Liver (tissue), 9 donors: ENCODE data around the gene LRP1-AS. TPM values are rescaled to one million over a fixed set of nuclear protein-coding genes. Genes with fewer than 3 reads are reported as not detected.

Experiments used
- DNase-seq: peaks from one replicate; pipeline ENCODE4 v3.0.0-alpha.2; 2017; ENCODE audit warnings: low spot score
- H3K27ac ChIP-seq, 2 donors: one replicate each; pipeline ENCODE4 v1.7.0; 2013; ENCODE audit warnings: inconsistent platforms in 2 of 2, low read length in 2 of 2, control low read depth in 1 of 2, low read depth in 1 of 2, mild to moderate bottlenecking in 1 of 2
- H3K27me3 ChIP-seq, 4 donors: one replicate each; pipeline versions ENCODE4 v1.6.1 to v1.7.0; 2013; ENCODE audit warnings: low read length in 3 of 4, inconsistent platforms in 1 of 4, mild to moderate bottlenecking in 1 of 4, moderate library complexity in 1 of 4; ENCODE audit not compliant: control insufficient read depth in 4 of 4, insufficient read depth in 4 of 4
- H3K36me3 ChIP-seq, 4 donors: one replicate each; pipeline versions ENCODE4 v1.6.1 to v1.7.0; 2013; ENCODE audit warnings: low read length in 3 of 4, mild to moderate bottlenecking in 3 of 4, low read depth in 1 of 4, moderate library complexity in 1 of 4; ENCODE audit not compliant: control insufficient read depth in 4 of 4, insufficient read depth in 3 of 4
- H3K4me1 ChIP-seq, 4 donors: one replicate each; pipeline versions ENCODE4 v1.6.1 to v1.7.0; 2013; ENCODE audit warnings: low read length in 3 of 4, mild to moderate bottlenecking in 3 of 4, moderate library complexity in 1 of 4; ENCODE audit not compliant: control insufficient read depth in 4 of 4, insufficient read depth in 4 of 4
- H3K4me3 ChIP-seq, 3 donors: one replicate each; pipeline versions ENCODE4 v1.6.1 to v1.7.0; 2013; ENCODE audit warnings: low read length in 3 of 3, control low read depth in 1 of 3, low read depth in 1 of 3, mild to moderate bottlenecking in 1 of 3
- H3K9ac ChIP-seq, 2 donors: one replicate each; pipeline ENCODE4 v1.7.0; 2013; ENCODE audit warnings: low read length in 2 of 2, mild to moderate bottlenecking in 2 of 2, moderate library complexity in 2 of 2, control low read depth in 1 of 2, low read depth in 1 of 2
- H3K9me3 ChIP-seq, 4 donors: one replicate each; pipeline versions ENCODE4 v1.6.1 to v1.7.0; 2013; ENCODE audit warnings: low read length in 3 of 4; ENCODE audit not compliant: control insufficient read depth in 4 of 4
- EGR1 ChIP-seq, 2 donors: IDR thresholded peaks; 2 replicates each; pipeline ENCODE4 v1.6.1; 2016 to 2018; ENCODE audit warnings: antibody characterized with exemption in 2 of 2, low read depth in 2 of 2
- FOXA1 ChIP-seq: IDR thresholded peaks from 2 replicates; pipeline ENCODE4 v1.6.1; 2016; ENCODE audit warnings: antibody characterized with exemption
- GABPA ChIP-seq, 2 donors: IDR thresholded peaks in 1 of 2; conservative IDR thresholded peaks in 1 of 2; 2 replicates each; pipeline ENCODE4 v1.6.1; 2016; ENCODE audit warnings: antibody characterized with exemption in 2 of 2, mild to moderate bottlenecking in 1 of 2, moderate library complexity in 1 of 2
- HNF4A ChIP-seq, 2 donors: conservative IDR thresholded peaks; 2 replicates each; pipeline ENCODE4 v1.6.1; 2016; ENCODE audit warnings: antibody characterized with exemption in 2 of 2, mild to moderate bottlenecking in 2 of 2
- HNF4G ChIP-seq: IDR thresholded peaks from 2 replicates; pipeline ENCODE4 v1.6.1; 2016; ENCODE audit warnings: antibody characterized with exemption
- JUND ChIP-seq, 2 donors: IDR thresholded peaks; 2 replicates each; pipeline ENCODE4 v1.6.1; 2016; ENCODE audit warnings: antibody characterized with exemption in 2 of 2
- NR2F2 ChIP-seq: IDR thresholded peaks from 2 replicates; pipeline ENCODE4 v1.6.1; 2016; ENCODE audit warnings: antibody characterized with exemption
- RAD21 ChIP-seq, 2 donors: IDR thresholded peaks; 2 replicates each; pipeline ENCODE4 v1.6.1; 2016; ENCODE audit warnings: antibody characterized with exemption in 2 of 2, mild to moderate bottlenecking in 2 of 2
- RXRA ChIP-seq, 2 donors: IDR thresholded peaks; 2 replicates each; pipeline ENCODE4 v1.6.1; 2017 to 2018; ENCODE audit warnings: antibody characterized with exemption in 2 of 2, mild to moderate bottlenecking in 1 of 2
- SP1 ChIP-seq: IDR thresholded peaks from 2 replicates; pipeline ENCODE4 v1.6.1; 2018; ENCODE audit warnings: antibody characterized with exemption, mild to moderate bottlenecking
- TAF1 ChIP-seq: conservative IDR thresholded peaks from 2 replicates; pipeline ENCODE4 v1.6.1; 2016; ENCODE audit warnings: antibody characterized with exemption, mild to moderate bottlenecking
- YY1 ChIP-seq: IDR thresholded peaks from 2 replicates; pipeline ENCODE4 v1.6.1; 2016; ENCODE audit warnings: antibody characterized with exemption, mild to moderate bottlenecking
- WGBS: extraction: QIAGEN DNeasy Blood & Tissue Kit; methylation state at CpG from one replicate; pipeline ENCODE4 v1.1.7; 2013; 5-methylcytosine and 5-hydroxymethylcytosine counted together
- polyA plus RNA-seq, 2 donors: library from polyadenylated mRNA; stranded (reverse) in 1 of 2; unstranded in 1 of 2; fragments of 200-250 nt in 1 of 2; fragments of >200 nt in 1 of 2; fragmentation: Nextera tagmentation in 1 of 2; extraction: Ambion mirVana in 1 of 2; gene quantifications; one replicate each; pipeline versions ENCODE4 v1.2.1 to v1.2.3, GENCODE V29; 2013 to 2015
- total RNA-seq, 2 donors: library from RNA; depleted of rRNA; stranded (reverse); fragments of >200 nt; gene quantifications; one replicate each; pipeline ENCODE4 v1.2.3, GENCODE V29; 2014
- TF ChIP-seq, protein P1 (sequence below): fragments of 150-350 bp; IDR thresholded peaks from 2 replicates; pipeline ENCODE4 v1.5.1; 2017; ENCODE audit warnings: improper control_type of control experiment, low read depth, low read length; ENCODE audit not compliant: missing input control
- TF ChIP-seq, protein P2 (sequence below): IDR thresholded peaks from 2 replicates; pipeline ENCODE4 v1.6.1; 2016; ENCODE audit warnings: antibody characterized with exemption
- TF ChIP-seq, protein P3 (sequence below): IDR thresholded peaks from 2 replicates; pipeline ENCODE4 v1.6.1; 2016; ENCODE audit warnings: antibody characterized with exemption
- TF ChIP-seq, protein P4 (sequence below): IDR thresholded peaks from 2 replicates; pipeline ENCODE4 v1.6.1; 2016; ENCODE audit warnings: antibody characterized with exemption
- TF ChIP-seq, protein P5 (sequence below): IDR thresholded peaks from 2 replicates; pipeline ENCODE4 v1.6.1; 2016; ENCODE audit warnings: antibody characterized with exemption, mild to moderate bottlenecking
- donor health status: healthy.
- donor health status: healthy.
- donor health status: healthy.
- donor health status: healthy.
- donor health status: healthy.

Gene LRP1-AS
- total and polyA plus RNA-seq, 4 donors: not detected

DNA sequence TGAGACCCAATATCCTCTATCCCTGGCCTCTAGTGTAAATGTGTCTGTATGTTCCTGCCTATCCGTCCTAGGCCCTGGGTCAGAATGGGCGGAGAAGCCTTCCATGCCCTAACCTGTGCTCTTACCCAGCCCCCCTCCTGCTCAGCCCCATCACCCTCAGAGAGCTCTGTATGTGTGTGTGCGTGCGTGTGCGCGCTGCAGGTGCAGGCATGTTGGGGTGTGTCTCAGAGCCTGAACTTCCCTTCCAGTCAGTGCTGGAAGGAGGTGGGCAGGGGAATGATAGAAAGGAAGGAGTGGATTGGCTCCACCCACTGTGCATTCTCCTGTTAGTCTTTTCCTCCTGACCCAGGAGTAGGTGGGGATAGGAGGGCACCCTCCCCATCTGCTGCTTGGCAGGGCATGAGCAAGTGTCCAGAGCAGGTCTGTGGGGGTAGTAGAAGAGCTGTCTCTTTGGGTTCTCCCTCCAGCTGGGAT is 51.3 kb downstream of the LRP1-AS start:
- 86% methylated on average over 6 of the region's 6 CpGs for WGBS
- no peak overlapping the region for H3K27ac ChIP-seq

DNA sequence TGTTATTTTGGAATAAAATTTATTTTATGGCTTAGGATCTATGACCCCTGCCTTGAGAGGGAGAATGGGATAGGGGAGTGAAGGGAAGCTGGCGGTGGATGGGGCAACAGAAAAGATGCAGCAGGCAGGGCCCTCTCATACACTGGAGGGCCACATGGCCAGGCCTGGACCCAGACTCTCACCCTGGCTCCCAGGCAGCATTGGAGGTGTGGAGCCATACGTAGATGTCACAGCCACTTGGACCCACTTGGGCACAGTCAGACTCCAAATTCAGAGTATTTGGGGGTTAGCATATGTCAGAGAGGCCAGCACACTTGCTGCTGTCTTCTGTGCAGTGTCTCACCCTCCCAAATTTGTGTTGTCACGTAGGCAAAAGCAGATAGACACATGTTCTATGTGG is 52.0 kb downstream of the LRP1-AS start:
- TF ChIP-seq FOXA1: no peak
- no peak for TF ChIP-seq HNF4A (conservative IDR thresholded peaks at IDR 0.05)
- TF ChIP-seq EGR1 (IDR thresholded peaks at IDR 0.05; ENCODE audit: low read depth in 2 of 2): no peak
- TF ChIP-seq JUND (IDR thresholded peaks at IDR 0.05): no peak
- TF ChIP-seq SP1: no peak
- TF ChIP-seq, protein P1, sequence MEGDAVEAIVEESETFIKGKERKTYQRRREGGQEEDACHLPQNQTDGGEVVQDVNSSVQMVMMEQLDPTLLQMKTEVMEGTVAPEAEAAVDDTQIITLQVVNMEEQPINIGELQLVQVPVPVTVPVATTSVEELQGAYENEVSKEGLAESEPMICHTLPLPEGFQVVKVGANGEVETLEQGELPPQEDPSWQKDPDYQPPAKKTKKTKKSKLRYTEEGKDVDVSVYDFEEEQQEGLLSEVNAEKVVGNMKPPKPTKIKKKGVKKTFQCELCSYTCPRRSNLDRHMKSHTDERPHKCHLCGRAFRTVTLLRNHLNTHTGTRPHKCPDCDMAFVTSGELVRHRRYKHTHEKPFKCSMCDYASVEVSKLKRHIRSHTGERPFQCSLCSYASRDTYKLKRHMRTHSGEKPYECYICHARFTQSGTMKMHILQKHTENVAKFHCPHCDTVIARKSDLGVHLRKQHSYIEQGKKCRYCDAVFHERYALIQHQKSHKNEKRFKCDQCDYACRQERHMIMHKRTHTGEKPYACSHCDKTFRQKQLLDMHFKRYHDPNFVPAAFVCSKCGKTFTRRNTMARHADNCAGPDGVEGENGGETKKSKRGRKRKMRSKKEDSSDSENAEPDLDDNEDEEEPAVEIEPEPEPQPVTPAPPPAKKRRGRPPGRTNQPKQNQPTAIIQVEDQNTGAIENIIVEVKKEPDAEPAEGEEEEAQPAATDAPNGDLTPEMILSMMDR: no peak
- no peak for TF ChIP-seq GABPA (IDR thresholded peaks at IDR 0.05 in 1 of 2, conservative IDR thresholded peaks at IDR 0.05 in 1 of 2)
- no peak for TF ChIP-seq HNF4G
- no peak for TF ChIP-seq YY1
- no peak for TF ChIP-seq RAD21 (IDR thresholded peaks at IDR 0.05)
- TF ChIP-seq TAF1: no peak
- TF ChIP-seq, protein P2, sequence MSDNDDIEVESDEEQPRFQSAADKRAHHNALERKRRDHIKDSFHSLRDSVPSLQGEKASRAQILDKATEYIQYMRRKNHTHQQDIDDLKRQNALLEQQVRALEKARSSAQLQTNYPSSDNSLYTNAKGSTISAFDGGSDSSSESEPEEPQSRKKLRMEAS: no peak
- no peak for TF ChIP-seq NR2F2
- TF ChIP-seq, protein P3, sequence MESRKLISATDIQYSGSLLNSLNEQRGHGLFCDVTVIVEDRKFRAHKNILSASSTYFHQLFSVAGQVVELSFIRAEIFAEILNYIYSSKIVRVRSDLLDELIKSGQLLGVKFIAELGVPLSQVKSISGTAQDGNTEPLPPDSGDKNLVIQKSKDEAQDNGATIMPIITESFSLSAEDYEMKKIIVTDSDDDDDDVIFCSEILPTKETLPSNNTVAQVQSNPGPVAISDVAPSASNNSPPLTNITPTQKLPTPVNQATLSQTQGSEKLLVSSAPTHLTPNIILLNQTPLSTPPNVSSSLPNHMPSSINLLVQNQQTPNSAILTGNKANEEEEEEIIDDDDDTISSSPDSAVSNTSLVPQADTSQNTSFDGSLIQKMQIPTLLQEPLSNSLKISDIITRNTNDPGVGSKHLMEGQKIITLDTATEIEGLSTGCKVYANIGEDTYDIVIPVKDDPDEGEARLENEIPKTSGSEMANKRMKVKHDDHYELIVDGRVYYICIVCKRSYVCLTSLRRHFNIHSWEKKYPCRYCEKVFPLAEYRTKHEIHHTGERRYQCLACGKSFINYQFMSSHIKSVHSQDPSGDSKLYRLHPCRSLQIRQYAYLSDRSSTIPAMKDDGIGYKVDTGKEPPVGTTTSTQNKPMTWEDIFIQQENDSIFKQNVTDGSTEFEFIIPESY: no peak
- TF ChIP-seq, protein P4, sequence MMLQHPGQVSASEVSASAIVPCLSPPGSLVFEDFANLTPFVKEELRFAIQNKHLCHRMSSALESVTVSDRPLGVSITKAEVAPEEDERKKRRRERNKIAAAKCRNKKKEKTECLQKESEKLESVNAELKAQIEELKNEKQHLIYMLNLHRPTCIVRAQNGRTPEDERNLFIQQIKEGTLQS: no peak
- peaks cover 6 to 39% (median 18%) of the 10 kb centered on the region in 4 donors for H3K4me1 ChIP-seq
- H3K27ac ChIP-seq: no peak overlapping the region
- no peak overlapping the region for H3K4me3 ChIP-seq
- no peak overlapping the region for H3K9ac ChIP-seq
- no peaks in the 10 kb centered on the region for H3K27me3 ChIP-seq
- peaks cover 13 to 68% (median 48%) of the 10 kb centered on the region in 4 donors for H3K36me3 ChIP-seq
- DNase-seq: no peak
- no peaks in the 10 kb centered on the region for H3K9me3 ChIP-seq
- WGBS: 95% methylated on average over 3 of the region's 3 CpGs

More for the DNA sequence above, 51.3 kb downstream of the LRP1-AS start:
- no peaks in the 10 kb centered on the region for H3K27me3 ChIP-seq
- no peak overlapping the region for H3K9ac ChIP-seq
- H3K9me3 ChIP-seq: no peaks in the 10 kb centered on the region
- TF ChIP-seq RAD21 (IDR thresholded peaks at IDR 0.05): no peak
- TF ChIP-seq YY1: no peak
- TF ChIP-seq, protein P2: no peak
- TF ChIP-seq, protein P5, sequence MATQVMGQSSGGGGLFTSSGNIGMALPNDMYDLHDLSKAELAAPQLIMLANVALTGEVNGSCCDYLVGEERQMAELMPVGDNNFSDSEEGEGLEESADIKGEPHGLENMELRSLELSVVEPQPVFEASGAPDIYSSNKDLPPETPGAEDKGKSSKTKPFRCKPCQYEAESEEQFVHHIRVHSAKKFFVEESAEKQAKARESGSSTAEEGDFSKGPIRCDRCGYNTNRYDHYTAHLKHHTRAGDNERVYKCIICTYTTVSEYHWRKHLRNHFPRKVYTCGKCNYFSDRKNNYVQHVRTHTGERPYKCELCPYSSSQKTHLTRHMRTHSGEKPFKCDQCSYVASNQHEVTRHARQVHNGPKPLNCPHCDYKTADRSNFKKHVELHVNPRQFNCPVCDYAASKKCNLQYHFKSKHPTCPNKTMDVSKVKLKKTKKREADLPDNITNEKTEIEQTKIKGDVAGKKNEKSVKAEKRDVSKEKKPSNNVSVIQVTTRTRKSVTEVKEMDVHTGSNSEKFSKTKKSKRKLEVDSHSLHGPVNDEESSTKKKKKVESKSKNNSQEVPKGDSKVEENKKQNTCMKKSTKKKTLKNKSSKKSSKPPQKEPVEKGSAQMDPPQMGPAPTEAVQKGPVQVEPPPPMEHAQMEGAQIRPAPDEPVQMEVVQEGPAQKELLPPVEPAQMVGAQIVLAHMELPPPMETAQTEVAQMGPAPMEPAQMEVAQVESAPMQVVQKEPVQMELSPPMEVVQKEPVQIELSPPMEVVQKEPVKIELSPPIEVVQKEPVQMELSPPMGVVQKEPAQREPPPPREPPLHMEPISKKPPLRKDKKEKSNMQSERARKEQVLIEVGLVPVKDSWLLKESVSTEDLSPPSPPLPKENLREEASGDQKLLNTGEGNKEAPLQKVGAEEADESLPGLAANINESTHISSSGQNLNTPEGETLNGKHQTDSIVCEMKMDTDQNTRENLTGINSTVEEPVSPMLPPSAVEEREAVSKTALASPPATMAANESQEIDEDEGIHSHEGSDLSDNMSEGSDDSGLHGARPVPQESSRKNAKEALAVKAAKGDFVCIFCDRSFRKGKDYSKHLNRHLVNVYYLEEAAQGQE: no peak
- TF ChIP-seq FOXA1: no peak
- TF ChIP-seq, protein P3: no peak
- TF ChIP-seq JUND (IDR thresholded peaks at IDR 0.05): no peak
- TF ChIP-seq EGR1 (IDR thresholded peaks at IDR 0.05; ENCODE audit: low read depth in 2 of 2): no peak
- TF ChIP-seq RXRA (IDR thresholded peaks at IDR 0.05): no peak
- no peak for TF ChIP-seq GABPA (IDR thresholded peaks at IDR 0.05 in 1 of 2, conservative IDR thresholded peaks at IDR 0.05 in 1 of 2)
- TF ChIP-seq, protein P4: no peak
- no peak for TF ChIP-seq HNF4G
- no peak for DNase-seq
- no peak overlapping the region for H3K4me3 ChIP-seq
- H3K4me1 ChIP-seq: peaks cover 6 to 32% (median 11%) of the 10 kb centered on the region in 4 donors
- H3K36me3 ChIP-seq: peaks cover 13 to 66% (median 48%) of the 10 kb centered on the region in 4 donors
